Measurements from ENCODE around the gene GPR42.
A peak's percentile ranks its signal among the peaks of the same experiment; 100 is the strongest.

Gene GPR42

DNA sequence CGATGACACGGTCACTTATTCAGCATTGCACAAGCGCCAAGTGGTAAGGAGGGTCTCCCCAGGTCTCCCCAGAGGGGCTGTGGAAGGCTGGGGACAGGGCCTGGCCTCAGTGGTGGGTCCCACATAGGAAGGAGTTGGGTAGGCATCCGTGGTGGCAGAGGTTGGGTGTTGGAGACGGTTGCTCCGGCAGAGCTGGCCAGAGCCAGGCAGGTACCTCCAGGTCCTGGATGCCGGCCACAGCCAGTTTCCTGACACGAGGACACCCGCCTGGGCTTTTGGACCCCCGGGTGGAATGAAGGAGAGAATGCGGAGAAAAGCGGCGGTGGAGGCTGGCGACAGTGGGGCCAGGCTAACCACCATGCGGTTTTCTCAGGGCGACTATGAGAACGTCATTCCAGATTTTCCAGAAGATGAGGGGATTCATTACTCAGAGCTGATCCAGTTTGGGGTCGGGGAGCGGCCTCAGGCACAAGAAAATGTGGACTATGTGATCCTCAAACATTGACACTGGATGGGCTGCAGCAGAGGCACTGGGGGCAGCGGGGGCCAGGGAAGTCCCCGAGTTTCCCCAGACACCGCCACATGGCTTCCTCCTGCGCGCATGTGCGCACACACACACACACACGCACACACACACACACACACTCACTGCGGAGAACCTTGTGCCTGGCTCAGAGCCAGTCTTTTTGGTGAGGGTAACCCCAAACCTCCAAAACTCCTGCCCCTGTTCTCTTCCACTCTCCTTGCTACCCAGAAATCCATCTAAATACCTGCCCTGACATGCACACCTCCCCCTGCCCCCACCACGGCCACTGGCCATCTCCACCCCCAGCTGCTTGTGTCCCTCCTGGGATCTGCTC, 24.4 kb upstream of the GPR42 start:
- WGBS, 2 donors (ENCODE audit: extremely low coverage in 2 of 2, insufficient read length in 2 of 2, insufficient replicate concordance in 1 of 2), result no CpG with 5 or more reads among the region's 28 CpGs
- H3K4me2 ChIP-seq (ENCODE audit: insufficient read depth, low read length, poor library complexity, severe bottlenecking), result no peak overlapping the region
- peak overlapping the region; percentile 66 for H3K18ac ChIP-seq (ENCODE audit: low read length)
- H3K27me3 ChIP-seq (ENCODE audit: control insufficient read depth in 3 of 3, insufficient read depth in 3 of 3, low read depth in 1 of 3, low read length in 3 of 3), result peaks cover 0 to 51% (median 4%) of the 10 kb centered on the region in 3 experiments
- no peak overlapping the region for H2BK12ac ChIP-seq (ENCODE audit: low read length)
- no peak overlapping the region for H3K4me3 ChIP-seq (ENCODE audit: low read length in 2 of 2)
- H3K23ac ChIP-seq (ENCODE audit: low read depth, low read length, poor library complexity), result peak overlapping the region; percentile 57
- no peak overlapping the region for H2AK5ac ChIP-seq (ENCODE audit: low read depth, low read length)
- H2BK120ac ChIP-seq (ENCODE audit: low read depth, low read length), result no peak overlapping the region
- no peak overlapping the region for H3K4ac ChIP-seq (ENCODE audit: low read length)
- H4K91ac ChIP-seq (ENCODE audit: low read depth, low read length, poor library complexity), result no peak overlapping the region
- no peak for DNase-seq (ENCODE audit: low spot score)
- no peak overlapping the region for H2BK5ac ChIP-seq (ENCODE audit: low read length)
- H2BK15ac ChIP-seq (ENCODE audit: low read length), result peak overlapping the region; percentile 27
- no peak overlapping the region for H3K9ac ChIP-seq (ENCODE audit: low read depth, low read length, poor library complexity)
- no peak overlapping the region for H3K27ac ChIP-seq (replicated peaks; ENCODE audit: low read length)
- H3K9me3 ChIP-seq (replicated peaks in 1 of 2; ENCODE audit: control insufficient read depth in 2 of 2, insufficient read depth in 1 of 2, low read depth in 1 of 2, low read length in 2 of 2), result peaks cover 0 to 2% of the 10 kb centered on the region in 2 donors
- peak overlapping the region; percentile 44 for H3K14ac ChIP-seq (ENCODE audit: low read length)
- no peaks in the 10 kb centered on the region for H3K36me3 ChIP-seq (replicated peaks in 1 of 2; ENCODE audit: control insufficient read depth in 2 of 2, insufficient read depth in 2 of 2, low read length in 2 of 2)
- H2AFZ ChIP-seq (ENCODE audit: low read length), result no peak overlapping the region
- H4K8ac ChIP-seq (ENCODE audit: low read depth, low read length), result no peak overlapping the region
- H3K4me1 ChIP-seq (ENCODE audit: control insufficient read depth in 2 of 2, insufficient read depth in 1 of 2, low read depth in 1 of 2, low read length in 2 of 2), result no peaks in the 10 kb centered on the region
- no peaks in the 10 kb centered on the region for H3K79me1 ChIP-seq (ENCODE audit: low read depth, low read length)

DNA sequence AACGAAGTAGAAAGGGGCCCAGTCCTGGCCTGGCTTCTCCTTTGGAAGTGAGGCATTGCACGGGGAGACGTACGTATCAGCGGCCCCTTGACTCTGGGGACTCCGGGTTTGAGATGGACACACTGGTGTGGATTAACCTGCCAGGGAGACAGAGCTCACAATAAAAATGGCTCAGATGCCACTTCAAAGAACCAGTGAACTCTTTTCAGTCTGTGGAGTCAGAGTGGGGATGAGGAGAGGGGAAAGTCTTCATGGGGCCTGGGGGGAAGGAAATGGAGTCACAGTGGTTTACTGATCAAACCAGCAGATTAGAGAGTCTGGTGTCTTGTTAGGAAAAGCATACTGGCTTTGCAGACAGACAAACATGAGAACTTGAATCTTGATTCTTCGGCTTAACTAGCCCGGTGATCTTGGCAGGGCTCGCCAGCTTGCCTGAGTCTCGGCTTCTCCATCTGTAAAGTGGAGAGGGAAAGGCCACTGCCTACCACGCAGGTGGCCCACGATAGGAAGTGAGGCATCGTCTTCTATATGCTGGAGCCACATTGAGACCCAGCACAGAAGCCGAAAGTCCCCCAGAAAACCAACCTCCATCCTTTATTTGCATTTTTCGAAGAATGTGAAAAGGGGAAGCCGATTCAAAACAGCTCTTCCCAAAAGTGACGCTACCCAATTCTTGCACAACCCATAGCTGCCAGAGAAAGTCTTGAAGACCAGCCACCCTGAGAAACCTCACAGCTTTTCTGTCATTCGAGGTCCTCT, 23.5 kb upstream of the GPR42 start, which contains the start of gene FFAR1:
FFAR1 (plus strand) TSS at position 732 of the 759 bp plus-strand sequence. CDS start 3,650 bp downstream, outside the sequence.
- H3K14ac ChIP-seq (ENCODE audit: low read length), result peak within 1 kb of the TSS; percentile 44
- no CpG with 5 or more reads among the region's 18 CpGs for WGBS, 2 donors (ENCODE audit: extremely low coverage in 2 of 2, insufficient read length in 2 of 2, insufficient replicate concordance in 1 of 2)
- no peak within 1 kb of the TSS for H4K8ac ChIP-seq (ENCODE audit: low read depth, low read length)
- H4K91ac ChIP-seq (ENCODE audit: low read depth, low read length, poor library complexity), result no peak within 1 kb of the TSS
- no peaks in the 10 kb centered on the region for H3K79me1 ChIP-seq (ENCODE audit: low read depth, low read length)
- no peak within 1 kb of the TSS for H3K9ac ChIP-seq (ENCODE audit: low read depth, low read length, poor library complexity)
- H2BK12ac ChIP-seq (ENCODE audit: low read length), result no peak within 1 kb of the TSS
- no peak within 1 kb of the TSS for H3K23ac ChIP-seq (ENCODE audit: low read depth, low read length, poor library complexity)
- H2BK15ac ChIP-seq (ENCODE audit: low read length), result no peak within 1 kb of the TSS
- no peak within 1 kb of the TSS for H3K4ac ChIP-seq (ENCODE audit: low read length)
- no peak within 1 kb of the TSS for H2BK5ac ChIP-seq (ENCODE audit: low read length)
- no peak within 1 kb of the TSS for H3K27ac ChIP-seq (replicated peaks; ENCODE audit: low read length)
- peaks cover 0 to 45% (median 4%) of the 10 kb centered on the region in 3 experiments for H3K27me3 ChIP-seq (ENCODE audit: control insufficient read depth in 3 of 3, insufficient read depth in 3 of 3, low read depth in 1 of 3, low read length in 3 of 3)
- H3K4me3 ChIP-seq (ENCODE audit: low read length in 2 of 2), result no peak within 1 kb of the TSS
- no peak for DNase-seq (ENCODE audit: low spot score)
- H3K4me1 ChIP-seq (ENCODE audit: control insufficient read depth in 2 of 2, insufficient read depth in 1 of 2, low read depth in 1 of 2, low read length in 2 of 2), result no peaks in the 10 kb centered on the region
- no peak within 1 kb of the TSS for H3K4me2 ChIP-seq (ENCODE audit: insufficient read depth, low read length, poor library complexity, severe bottlenecking)
- H3K18ac ChIP-seq (ENCODE audit: low read length), result no peak within 1 kb of the TSS
- H3K9me3 ChIP-seq (replicated peaks in 1 of 2; ENCODE audit: control insufficient read depth in 2 of 2, insufficient read depth in 1 of 2, low read depth in 1 of 2, low read length in 2 of 2), result peaks cover 0 to 2% of the 10 kb centered on the region in 2 donors
- H3K36me3 ChIP-seq (replicated peaks in 1 of 2; ENCODE audit: control insufficient read depth in 2 of 2, insufficient read depth in 2 of 2, low read length in 2 of 2), result no peaks in the 10 kb centered on the region
- H2AK5ac ChIP-seq (ENCODE audit: low read depth, low read length), result no peak within 1 kb of the TSS
- H2BK120ac ChIP-seq (ENCODE audit: low read depth, low read length), result no peak within 1 kb of the TSS
- H2AFZ ChIP-seq (ENCODE audit: low read length), result no peak within 1 kb of the TSS

DNA sequence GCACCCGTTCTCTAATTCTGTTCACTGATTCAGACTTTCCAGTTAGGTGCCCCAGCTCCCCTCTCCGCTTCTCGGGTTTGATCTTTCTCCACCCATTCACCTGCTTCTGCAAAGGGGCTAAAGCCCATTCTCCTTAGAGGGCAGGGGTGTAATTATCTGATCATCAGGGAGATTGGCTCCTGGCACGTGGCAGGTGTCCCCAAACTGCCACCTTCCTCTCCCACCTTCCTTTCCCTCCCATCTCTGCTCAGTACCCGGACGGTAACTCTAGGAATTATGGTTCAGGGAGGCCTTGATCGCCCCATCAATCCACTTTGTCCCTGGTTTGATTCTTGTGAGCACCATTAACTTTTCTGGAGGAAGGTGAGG, 23.0 kb upstream of the GPR42 start:
- no peak overlapping the region for H3K18ac ChIP-seq (ENCODE audit: low read length)
- no peak overlapping the region for H2AFZ ChIP-seq (ENCODE audit: low read length)
- no peaks in the 10 kb centered on the region for H3K36me3 ChIP-seq (replicated peaks in 1 of 2; ENCODE audit: control insufficient read depth in 2 of 2, insufficient read depth in 2 of 2, low read length in 2 of 2)
- H2BK5ac ChIP-seq (ENCODE audit: low read length), result no peak overlapping the region
- H2BK12ac ChIP-seq (ENCODE audit: low read length), result no peak overlapping the region
- peaks cover 0 to 2% of the 10 kb centered on the region in 2 donors for H3K9me3 ChIP-seq (replicated peaks in 1 of 2; ENCODE audit: control insufficient read depth in 2 of 2, insufficient read depth in 1 of 2, low read depth in 1 of 2, low read length in 2 of 2)
- no peaks in the 10 kb centered on the region for H3K4me1 ChIP-seq (ENCODE audit: control insufficient read depth in 2 of 2, insufficient read depth in 1 of 2, low read depth in 1 of 2, low read length in 2 of 2)
- H3K27me3 ChIP-seq (ENCODE audit: control insufficient read depth in 3 of 3, insufficient read depth in 3 of 3, low read depth in 1 of 3, low read length in 3 of 3), result peaks cover 0 to 45% (median 4%) of the 10 kb centered on the region in 3 experiments
- no peak overlapping the region for H2AK5ac ChIP-seq (ENCODE audit: low read depth, low read length)
- H4K8ac ChIP-seq (ENCODE audit: low read depth, low read length), result no peak overlapping the region
- no peak overlapping the region for H2BK120ac ChIP-seq (ENCODE audit: low read depth, low read length)
- WGBS, 2 donors (ENCODE audit: extremely low coverage in 2 of 2, insufficient read length in 2 of 2, insufficient replicate concordance in 1 of 2), result no CpG with 5 or more reads among the region's 7 CpGs
- H3K79me1 ChIP-seq (ENCODE audit: low read depth, low read length), result no peaks in the 10 kb centered on the region
- H2BK15ac ChIP-seq (ENCODE audit: low read length), result no peak overlapping the region
- no peak overlapping the region for H3K4ac ChIP-seq (ENCODE audit: low read length)
- no peak overlapping the region for H3K27ac ChIP-seq (replicated peaks; ENCODE audit: low read length)
- no peak overlapping the region for H3K4me2 ChIP-seq (ENCODE audit: insufficient read depth, low read length, poor library complexity, severe bottlenecking)
- no peak overlapping the region for H3K14ac ChIP-seq (ENCODE audit: low read length)
- H3K4me3 ChIP-seq (ENCODE audit: low read length in 2 of 2), result no peak overlapping the region
- no peak overlapping the region for H3K9ac ChIP-seq (ENCODE audit: low read depth, low read length, poor library complexity)
- no peak for DNase-seq (ENCODE audit: low spot score)
- no peak overlapping the region for H3K23ac ChIP-seq (ENCODE audit: low read depth, low read length, poor library complexity)
- H4K91ac ChIP-seq (ENCODE audit: low read depth, low read length, poor library complexity), result no peak overlapping the region
